Measurements from ENCODE around the gene UNC45B.

DNA sequence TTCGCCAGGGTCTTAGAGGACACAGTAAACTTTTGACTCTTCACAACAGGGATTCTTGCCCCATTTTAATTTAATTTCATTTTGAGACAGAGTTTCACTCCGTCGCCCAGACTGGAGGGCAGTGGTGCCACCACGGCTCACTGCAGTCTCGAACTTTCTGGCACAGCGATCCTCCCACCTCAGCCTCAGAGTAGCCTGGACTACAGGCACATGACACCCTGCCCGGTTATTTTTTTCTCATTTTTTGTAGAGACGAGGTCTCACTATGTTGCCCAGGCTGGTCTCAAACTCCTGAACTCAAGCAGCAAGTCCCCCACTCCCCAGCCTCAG lies 5.2 kb upstream of the UNC45B start:
- TF ChIP-seq, protein P1, sequence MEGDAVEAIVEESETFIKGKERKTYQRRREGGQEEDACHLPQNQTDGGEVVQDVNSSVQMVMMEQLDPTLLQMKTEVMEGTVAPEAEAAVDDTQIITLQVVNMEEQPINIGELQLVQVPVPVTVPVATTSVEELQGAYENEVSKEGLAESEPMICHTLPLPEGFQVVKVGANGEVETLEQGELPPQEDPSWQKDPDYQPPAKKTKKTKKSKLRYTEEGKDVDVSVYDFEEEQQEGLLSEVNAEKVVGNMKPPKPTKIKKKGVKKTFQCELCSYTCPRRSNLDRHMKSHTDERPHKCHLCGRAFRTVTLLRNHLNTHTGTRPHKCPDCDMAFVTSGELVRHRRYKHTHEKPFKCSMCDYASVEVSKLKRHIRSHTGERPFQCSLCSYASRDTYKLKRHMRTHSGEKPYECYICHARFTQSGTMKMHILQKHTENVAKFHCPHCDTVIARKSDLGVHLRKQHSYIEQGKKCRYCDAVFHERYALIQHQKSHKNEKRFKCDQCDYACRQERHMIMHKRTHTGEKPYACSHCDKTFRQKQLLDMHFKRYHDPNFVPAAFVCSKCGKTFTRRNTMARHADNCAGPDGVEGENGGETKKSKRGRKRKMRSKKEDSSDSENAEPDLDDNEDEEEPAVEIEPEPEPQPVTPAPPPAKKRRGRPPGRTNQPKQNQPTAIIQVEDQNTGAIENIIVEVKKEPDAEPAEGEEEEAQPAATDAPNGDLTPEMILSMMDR (IDR thresholded peaks at IDR 0.05): no peak
- no peak for TF ChIP-seq POLR2A (IDR thresholded peaks at IDR 0.05)
- TF ChIP-seq EP300 (IDR thresholded peaks at IDR 0.05): no peak
- TF ChIP-seq POLR2AphosphoS5 (IDR thresholded peaks at IDR 0.05): no peak

Measured in gastroesophageal sphincter (tissue), 3 donors.